ENCODE results near the gene SYT7. TPM values are rescaled to one million over a fixed set of nuclear protein-coding genes. Genes with fewer than 3 reads are reported as not detected.

The SYT7 gene
- total and polyA plus RNA-seq, 8 donors = 4.3 to 59.4 (median 12.5) TPM

GRCh38 chr11:61602775-61603569 lies 22.1 kb upstream of the SYT7 start:
- DNase-seq = peak in 5 of 6 donors; percentile 44 to 75 (median 60)
- FAIRE-seq = no peak
- no peaks in the 10 kb centered on the region for H3K9me3 ChIP-seq
- H3K4me3 ChIP-seq = no peak overlapping the region
- intact Hi-C loops (cut with DNase I) = no loop called here
- H3K27me3 ChIP-seq = no peaks in the 10 kb centered on the region
- no peaks in the 10 kb centered on the region for H3K4me1 ChIP-seq
- H3K36me3 ChIP-seq = no peaks in the 10 kb centered on the region
- H3K27ac ChIP-seq = no peak overlapping the region
- ATAC-seq = peak; percentile 51 to 82 (median 72)
- 61 to 66% methylated on average over 20 of the region's 20 CpGs for WGBS, 2 donors
- TF ChIP-seq CTCF (IDR thresholded peaks at IDR 0.05) = no peak

GRCh38 chr11:61601512-61601911 lies 20.6 kb upstream of the SYT7 start:
- no peak overlapping the region for H3K4me3 ChIP-seq
- ATAC-seq = peak in 3 of 4 donors; percentile 10 to 62 (median 47)
- TF ChIP-seq CTCF (IDR thresholded peaks at IDR 0.05) = no peak
- no peak for DNase-seq
- H3K9me3 ChIP-seq = no peaks in the 10 kb centered on the region
- H3K27me3 ChIP-seq = no peaks in the 10 kb centered on the region
- no peak for FAIRE-seq
- H3K27ac ChIP-seq = no peak overlapping the region
- H3K4me1 ChIP-seq = no peaks in the 10 kb centered on the region
- no peaks in the 10 kb centered on the region for H3K36me3 ChIP-seq
- intact Hi-C loops (cut with DNase I) = no loop called here
- WGBS, 2 donors = 60 to 63% methylated on average over 4 of the region's 4 CpGs

GRCh38 chr11:61599968-61600710 lies 19.3 kb upstream of the SYT7 start:
- WGBS, 2 donors = 66 to 72% methylated on average over 13 of the region's 13 CpGs
- no peak for FAIRE-seq
- H3K9me3 ChIP-seq = no peaks in the 10 kb centered on the region
- no peak for TF ChIP-seq CTCF (IDR thresholded peaks at IDR 0.05)
- no peaks in the 10 kb centered on the region for H3K27me3 ChIP-seq
- peak in 1 of 6 donors; percentile 26 for DNase-seq
- ATAC-seq = no peak
- intact Hi-C loops (cut with DNase I) = no loop called here
- H3K36me3 ChIP-seq = no peaks in the 10 kb centered on the region
- H3K4me1 ChIP-seq = no peaks in the 10 kb centered on the region
- H3K27ac ChIP-seq = no peak overlapping the region
- H3K4me3 ChIP-seq = no peak overlapping the region

- no peaks in the 10 kb centered on the region for H3K4me1 ChIP-seq
- H3K27me3 ChIP-seq = no peaks in the 10 kb centered on the region
- WGBS, 2 donors = 54 to 63% methylated on average over 24 to 25 of the region's 25 CpGs
- no peaks in the 10 kb centered on the region for H3K36me3 ChIP-seq
- no peak overlapping the region for H3K27ac ChIP-seq
- ATAC-seq (peak in 1 of 4 donors; percentile 38), FAIRE-seq (no peak), DNase-seq (peak in 1 of 6 donors; percentile 28)
- intact Hi-C loops (cut with DNase I) = no loop called here
- no peak overlapping the region for H3K4me3 ChIP-seq
- no peaks in the 10 kb centered on the region for H3K9me3 ChIP-seq
- no peak for TF ChIP-seq CTCF (IDR thresholded peaks at IDR 0.05)
Measured at GRCh38 chr11:61598886-61599868, 18.3 kb upstream of the SYT7 start.
